ENCODE measurements around the gene CCDC150.

DNA sequence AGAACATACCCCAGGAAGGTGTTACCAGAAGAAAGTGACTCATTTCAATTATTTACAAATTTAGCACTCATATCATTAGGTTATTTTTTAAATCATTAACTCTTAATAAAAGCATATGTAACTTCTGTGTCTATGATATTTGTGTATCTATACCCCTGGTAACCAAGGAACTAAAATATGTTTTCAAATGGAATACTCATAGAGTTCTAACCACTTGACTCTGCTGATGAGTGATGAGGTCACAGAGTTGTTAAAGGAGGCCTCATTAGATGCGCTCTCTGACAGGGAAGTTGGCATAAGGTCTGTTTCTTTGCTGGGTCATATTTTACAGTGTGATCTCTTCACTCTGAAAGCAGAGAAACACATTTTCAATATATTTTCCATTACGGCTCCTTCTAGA lies 73.4 kb downstream of the CCDC150 start:
- TF ChIP-seq POLR2AphosphoS5 (IDR thresholded peaks at IDR 0.05; ENCODE audit: low read depth, low read length): no peak
- no peak for TF ChIP-seq PAX5 (IDR thresholded peaks at IDR 0.05; ENCODE audit: insufficient read depth, low read length, severe bottlenecking)
- no peak for TF ChIP-seq POLR2A (IDR thresholded peaks at IDR 0.05; ENCODE audit: low read depth, low read length)
- no peak for TF ChIP-seq TAF1 (IDR thresholded peaks at IDR 0.05; ENCODE audit: low read depth, low read length)
- no peak for TF ChIP-seq SPI1 (IDR thresholded peaks at IDR 0.05; ENCODE audit: low read depth, low read length)
- no peak for TF ChIP-seq POU2F2 (IDR thresholded peaks at IDR 0.05; ENCODE audit: low read depth, low read length)
